ENCODE results near the gene SLF2. TPM values are rescaled to one million over a fixed set of nuclear protein-coding genes. Genes with fewer than 3 reads are reported as not detected.

Gene SLF2
- total and polyA plus RNA-seq, 2 of the 8 experiments (the other 6 are each of a cell fraction or from before 2014, with no cell fraction given), result 5.5 to 20.9 TPM

- no peak for TF ChIP-seq TBP (IDR thresholded peaks at IDR 0.05; ENCODE audit: low read depth, low read length)
Observed at GRCh38 chr10:101007915-101008822, 95.4 kb downstream of the SLF2 start (continued).
